HFFc6 (cell line): ENCODE measurements around the gene RGS19. TPM values are rescaled to one million over a fixed set of nuclear protein-coding genes. Genes with fewer than 3 reads are reported as not detected.
"Not testable (repeated sequence)": the region's sequence is repeated elsewhere in the genome, so short reads cannot be mapped to it uniquely, and the experiment has no call there.

ENCODE experiments used
- DNase-seq: peaks from one replicate; pipeline ENCODE4 v3.0.0-alpha.2; 2018
- H3K27ac Mint-ChIP-seq: 2 replicates; pipeline ENCODE4 v1.8.0; 2020; ENCODE audit warnings: mild to moderate bottlenecking, mixed read lengths
- H3K27me3 Mint-ChIP-seq: 2 replicates; pipeline ENCODE4 v1.8.0; 2021; ENCODE audit warnings: mild to moderate bottlenecking, moderate library complexity, mixed read lengths; ENCODE audit not compliant: insufficient read depth
- H3K36me3 Mint-ChIP-seq: 2 replicates; pipeline ENCODE4 v1.8.0; 2021; ENCODE audit warnings: low read depth, mixed read lengths
- H3K4me1 Mint-ChIP-seq: 2 replicates; pipeline ENCODE4 v1.8.0; 2020; ENCODE audit warnings: low read depth, mixed read lengths
- H3K4me3 Mint-ChIP-seq: 2 replicates; pipeline ENCODE4 v1.8.0; 2020; ENCODE audit warnings: mild to moderate bottlenecking, moderate library complexity, mixed read lengths
- H3K9me3 Mint-ChIP-seq: 2 replicates; pipeline ENCODE4 v1.8.0; 2020; ENCODE audit warnings: mild to moderate bottlenecking, mixed read lengths
- CTCF ChIP-seq: fragments of 200-600 bp; sonication (generic); IDR thresholded peaks from 2 replicates; pipeline ENCODE4 v1.5.0; 2021; ENCODE audit warnings: antibody characterized with exemption, mild to moderate bottlenecking
- long read RNA-seq: library from polyadenylated mRNA; unstranded; transcript quantifications from one replicate; pipeline ENCODE4 v2.0.0, GENCODE V29; 2019
- total RNA-seq, 6 experiments: library from RNA; stranded (reverse); fragmentation: NEBNext Ultra II Directional; extraction: Animal tissue kit (Norgen Biotek cat#: 25700); gene quantifications; 2 replicates in 1 of 6; 3 replicates in 5 of 6; pipeline ENCODE4 v1.2.3, GENCODE V29; 2021

The RGS19 gene, protein sequence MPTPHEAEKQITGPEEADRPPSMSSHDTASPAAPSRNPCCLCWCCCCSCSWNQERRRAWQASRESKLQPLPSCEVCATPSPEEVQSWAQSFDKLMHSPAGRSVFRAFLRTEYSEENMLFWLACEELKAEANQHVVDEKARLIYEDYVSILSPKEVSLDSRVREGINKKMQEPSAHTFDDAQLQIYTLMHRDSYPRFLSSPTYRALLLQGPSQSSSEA
- 10 to 100 TPM; 11.0 to 16.3 (median 12.9) TPM for total RNA-seq
- long read RNA-seq, transcript RGS19-201 (6 exons, 1,510 nt) = major isoform, 23 of 41 reads
- long read RNA-seq, partial matches to known transcripts = 3 of 41 reads
- long read RNA-seq, other reads (novel, unspliced or antisense) = 14 of 41 reads

DNA sequence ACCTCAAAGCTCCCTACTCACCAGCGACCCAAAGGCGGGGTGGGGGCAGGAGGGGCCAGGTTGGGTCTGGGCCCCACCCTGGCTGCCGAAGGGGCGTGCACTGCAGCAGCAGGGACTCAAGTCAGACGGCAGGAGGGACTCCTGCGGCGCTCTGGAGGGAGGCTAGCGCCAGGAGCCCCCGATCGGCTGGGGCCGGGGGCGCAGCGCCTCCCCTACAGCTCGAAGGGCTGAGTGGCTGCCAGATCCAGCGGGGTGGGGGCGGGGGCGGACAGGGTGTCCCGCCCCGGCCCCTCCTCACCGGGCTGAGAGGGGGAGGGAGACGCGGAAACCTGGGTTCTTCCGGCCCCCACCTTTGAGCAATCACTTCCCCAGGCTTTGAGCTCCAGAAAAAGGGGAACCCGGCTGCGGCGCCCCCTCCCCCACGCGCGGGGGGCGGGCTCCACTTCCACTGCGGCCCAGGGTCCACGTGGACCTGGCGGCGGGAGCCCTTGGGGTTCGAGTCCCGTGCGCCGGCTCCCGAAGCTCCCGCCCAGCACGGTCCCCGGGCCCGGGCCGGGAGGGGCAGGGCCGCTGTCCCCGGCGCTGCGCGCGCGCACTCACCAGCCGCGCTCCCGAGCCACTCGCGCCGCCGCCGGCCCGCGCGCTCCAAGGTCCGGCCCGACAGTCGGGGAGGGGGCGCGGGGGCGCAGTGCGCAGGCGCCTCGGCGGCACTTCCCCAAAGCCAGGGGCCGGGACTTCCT lies at the start of gene RGS19:
TSS of gene RGS19 (minus strand) at position 246 of the 740 bp plus-strand sequence. CDS start 2,632 bp downstream, outside the sequence.
- no peak for DNase-seq

GRCh38 chr20:64123517-64123916 lies 44.2 kb upstream of the RGS19 start:
- not testable (repeated sequence) for H3K9me3 Mint-ChIP-seq, H3K36me3 Mint-ChIP-seq, DNase-seq, H3K4me1 Mint-ChIP-seq, H3K4me3 Mint-ChIP-seq, H3K27ac Mint-ChIP-seq
- peaks cover 35% of the 10 kb centered on the region for H3K27me3 Mint-ChIP-seq

More for the DNA sequence above, at the start of gene RGS19:
- Mint-ChIP-seq H3K36me3 (no peaks in the 10 kb centered on the region), H3K9me3 (no peaks in the 10 kb centered on the region), H3K4me1 (peaks cover 8% of the 10 kb centered on the region; the same call in 1 of the 2 replicates), H3K27me3 (peaks cover 13% of the 10 kb centered on the region), H3K4me3 (peak within 1 kb of the TSS; percentile 89), H3K27ac (0 out of 2 replicates have a peak within 1 kb of the TSS, but pooled peaks have one; percentile 13)
- peak; percentile 28; the same call in 1 of the 2 replicates for TF ChIP-seq CTCF

DNA sequence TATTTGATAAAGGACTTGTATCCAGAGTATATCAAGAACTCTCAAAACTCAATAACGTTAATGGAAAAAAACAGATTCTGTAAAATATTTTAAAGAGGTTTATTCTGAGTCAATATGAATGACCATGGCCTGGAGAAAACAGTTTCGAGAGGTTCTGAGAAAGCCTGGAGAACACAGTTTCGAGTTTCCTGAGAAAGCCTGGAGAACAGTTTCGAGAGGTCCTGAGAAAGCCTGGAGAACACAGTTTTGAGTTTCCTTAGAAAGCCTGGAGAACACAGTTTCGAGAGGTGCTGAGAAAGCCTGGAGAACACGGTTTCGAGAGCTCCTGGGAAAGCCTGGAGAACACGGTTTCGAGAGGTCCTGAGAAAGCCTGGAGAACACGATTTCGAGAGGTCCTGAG lies 43.6 kb upstream of the RGS19 start:
- not testable (repeated sequence) for H3K36me3 Mint-ChIP-seq, H3K27ac Mint-ChIP-seq, H3K9me3 Mint-ChIP-seq

GRCh38 chr20:64121586-64121985 lies 42.3 kb upstream of the RGS19 start:
- no peak for DNase-seq
- Mint-ChIP-seq H3K36me3 (no peaks in the 10 kb centered on the region), H3K4me3 (no peak overlapping the region), H3K9me3 (no peaks in the 10 kb centered on the region), H3K4me1 (0 out of 2 replicates have a peak, but pooled peaks cover 5% of the 10 kb centered on the region), H3K27ac (no peak overlapping the region), H3K27me3 (peaks cover 34% of the 10 kb centered on the region)
- no peak for TF ChIP-seq CTCF

More for the DNA sequence above, 43.6 kb upstream of the RGS19 start:
- H3K4me3 Mint-ChIP-seq, DNase-seq, H3K4me1 Mint-ChIP-seq: not testable (repeated sequence)
- H3K27me3 Mint-ChIP-seq = peaks cover 34% of the 10 kb centered on the region

GRCh38 chr20:64119681-64120341 lies 40.5 kb upstream of the RGS19 start:
- H3K9me3 Mint-ChIP-seq = no peaks in the 10 kb centered on the region
- H3K4me1 Mint-ChIP-seq = 0 out of 2 replicates have a peak, but pooled peaks cover 5% of the 10 kb centered on the region
- H3K4me3 Mint-ChIP-seq = peak overlapping the region; percentile 47; the same call in 1 of the 2 replicates

More at GRCh38 chr20:64119681-64120341, 40.5 kb upstream of the RGS19 start:
- H3K36me3 Mint-ChIP-seq = no peaks in the 10 kb centered on the region
- peaks cover 38% of the 10 kb centered on the region for H3K27me3 Mint-ChIP-seq
- TF ChIP-seq CTCF = no peak
- H3K27ac Mint-ChIP-seq = no peak overlapping the region
- no peak for DNase-seq
